ENCODE measurements around the gene MTHFD2L. TPM values are rescaled to one million over a fixed set of nuclear protein-coding genes. Genes with fewer than 3 reads are reported as not detected.

Gene MTHFD2L
- total RNA-seq, 1 experiment from 2014 or later = 11.6 TPM

GRCh38 chr4:74110670-74111069, 47.2 kb upstream of the MTHFD2L start:
- no peaks in the 10 kb centered on the region for H3K4me1 ChIP-seq (ENCODE audit: insufficient read depth, low read length)
- H3K4me3 Mint-ChIP-seq = no peak overlapping the region
- H4K20me1 ChIP-seq (ENCODE audit: control insufficient read depth, insufficient read depth, insufficient read length) = no peaks in the 10 kb centered on the region
- H3K4me1 Mint-ChIP-seq = peaks cover 17 to 31% of the 10 kb centered on the region in 2 experiments
- H3K9me3 ChIP-seq (ENCODE audit: control insufficient read depth, low read depth, low read length) = no peaks in the 10 kb centered on the region
- H3K4ac ChIP-seq (ENCODE audit: low read depth, low read length) = no peak overlapping the region
- no peak overlapping the region for H3K27ac ChIP-seq (ENCODE audit: insufficient read length, low read depth, low read length)
- no peak overlapping the region for H3T11ph ChIP-seq (ENCODE audit: low read length)
- H3K36me3 Mint-ChIP-seq (ENCODE audit: insufficient read depth in 1 of 3, low read depth in 3 of 3) = no peaks in the 10 kb centered on the region
- H2AK5ac ChIP-seq (ENCODE audit: insufficient read length, low read length) = no peak overlapping the region
- H3K27ac Mint-ChIP-seq = no peak overlapping the region
- no peaks in the 10 kb centered on the region for H3K27me3 ChIP-seq (ENCODE audit: insufficient read depth, low read length)
- no peak overlapping the region for H2BK12ac ChIP-seq (ENCODE audit: insufficient read length, low read depth, low read length)
- no peaks in the 10 kb centered on the region for H3K23me2 ChIP-seq (ENCODE audit: insufficient read length, low read depth, low read length, poor library complexity, severe bottlenecking)
- no peak overlapping the region for H2AFZ ChIP-seq (ENCODE audit: low read length)
- H3K23ac ChIP-seq (ENCODE audit: insufficient read length, low read depth, low read length) = no peak overlapping the region
- H4K91ac ChIP-seq (ENCODE audit: insufficient read length, low read depth, low read length) = no peak overlapping the region
- H4K5ac ChIP-seq (ENCODE audit: insufficient read length, low read depth, low read length) = no peak overlapping the region
- no peak overlapping the region for H2BK15ac ChIP-seq (ENCODE audit: low read depth, low read length)
- no peaks in the 10 kb centered on the region for H3K79me2 ChIP-seq (ENCODE audit: insufficient read depth, low read length)
- H3K27me3 Mint-ChIP-seq (ENCODE audit: low read depth) = no peaks in the 10 kb centered on the region
- no peak overlapping the region for H3K56ac ChIP-seq (ENCODE audit: insufficient read length, low read depth, low read length)
- H3K14ac ChIP-seq (ENCODE audit: insufficient read depth, low read length) = no peak overlapping the region
- no peak overlapping the region for H3K18ac ChIP-seq (ENCODE audit: insufficient read length, low read depth, low read length)
- no peak overlapping the region for H2BK5ac ChIP-seq (ENCODE audit: insufficient read length, low read length)
- DNase-seq = no peak
- H2BK20ac ChIP-seq (ENCODE audit: low read depth, low read length, poor library complexity, severe bottlenecking) = no peak overlapping the region
- no peaks in the 10 kb centered on the region for H3K79me1 ChIP-seq (ENCODE audit: insufficient read depth, low read depth, low read length, poor library complexity, severe bottlenecking)
- TF ChIP-seq CTCF (conservative IDR thresholded peaks at IDR 0.05) = no peak
- no peak overlapping the region for H3K4me2 ChIP-seq (ENCODE audit: insufficient read depth, insufficient read length, low read length)
- H3K9me3 Mint-ChIP-seq = no peaks in the 10 kb centered on the region
- H3K9ac ChIP-seq (ENCODE audit: extremely low read depth, insufficient read length, low read length) = no peak overlapping the region
- no peak overlapping the region for H4K8ac ChIP-seq (replicated peaks; ENCODE audit: insufficient read length, low read depth, low read length)
- H2BK120ac ChIP-seq (ENCODE audit: low read depth, low read length, poor library complexity, severe bottlenecking) = no peak overlapping the region

Measured in H9 (cell line).